ENCODE data around the gene OCSTAMP.

DNA sequence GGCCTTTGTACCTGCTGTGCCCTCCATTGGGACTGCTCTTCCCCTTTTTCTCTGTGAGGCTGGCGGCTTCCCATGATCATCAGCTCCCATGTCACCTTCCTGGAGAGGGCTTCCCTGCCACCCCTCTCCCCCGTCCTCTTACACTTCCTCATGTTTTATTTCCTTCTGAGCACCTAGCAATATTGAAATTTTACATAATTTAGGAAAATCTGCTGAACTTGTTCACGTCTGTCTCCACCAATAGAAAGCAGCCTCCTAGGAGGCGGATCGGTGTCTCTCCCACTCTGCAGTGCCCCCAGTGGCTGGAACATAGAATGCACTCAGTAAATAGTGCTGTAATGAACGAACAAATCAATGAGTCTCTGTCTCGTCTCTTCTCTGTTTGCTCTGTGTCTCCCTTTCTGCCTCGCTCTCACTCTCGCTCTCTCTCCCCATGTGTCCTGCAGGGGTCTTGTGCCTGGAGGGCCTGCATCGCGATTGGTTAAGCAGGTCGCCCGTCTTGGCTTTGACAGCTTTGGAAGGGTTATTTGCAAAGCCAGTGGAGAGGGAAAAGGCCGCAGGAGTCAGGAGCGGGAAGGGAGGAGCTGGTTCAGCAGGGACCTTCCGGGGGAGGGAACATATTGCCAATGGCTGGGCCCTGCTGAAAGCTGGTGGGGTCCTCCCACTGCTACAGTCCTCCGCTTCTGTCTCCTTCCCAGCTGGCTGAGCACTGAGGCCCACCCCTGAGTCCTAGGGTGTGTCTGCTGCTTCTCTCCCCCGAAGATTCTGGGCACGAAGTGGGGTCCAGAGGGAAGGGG is 12.1 kb upstream of the OCSTAMP start:
- TF ChIP-seq, protein P1, sequence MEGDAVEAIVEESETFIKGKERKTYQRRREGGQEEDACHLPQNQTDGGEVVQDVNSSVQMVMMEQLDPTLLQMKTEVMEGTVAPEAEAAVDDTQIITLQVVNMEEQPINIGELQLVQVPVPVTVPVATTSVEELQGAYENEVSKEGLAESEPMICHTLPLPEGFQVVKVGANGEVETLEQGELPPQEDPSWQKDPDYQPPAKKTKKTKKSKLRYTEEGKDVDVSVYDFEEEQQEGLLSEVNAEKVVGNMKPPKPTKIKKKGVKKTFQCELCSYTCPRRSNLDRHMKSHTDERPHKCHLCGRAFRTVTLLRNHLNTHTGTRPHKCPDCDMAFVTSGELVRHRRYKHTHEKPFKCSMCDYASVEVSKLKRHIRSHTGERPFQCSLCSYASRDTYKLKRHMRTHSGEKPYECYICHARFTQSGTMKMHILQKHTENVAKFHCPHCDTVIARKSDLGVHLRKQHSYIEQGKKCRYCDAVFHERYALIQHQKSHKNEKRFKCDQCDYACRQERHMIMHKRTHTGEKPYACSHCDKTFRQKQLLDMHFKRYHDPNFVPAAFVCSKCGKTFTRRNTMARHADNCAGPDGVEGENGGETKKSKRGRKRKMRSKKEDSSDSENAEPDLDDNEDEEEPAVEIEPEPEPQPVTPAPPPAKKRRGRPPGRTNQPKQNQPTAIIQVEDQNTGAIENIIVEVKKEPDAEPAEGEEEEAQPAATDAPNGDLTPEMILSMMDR (IDR thresholded peaks at IDR 0.05): peak; percentile 76 to 84 (median 80)
- no peak for TF ChIP-seq POLR2A (IDR thresholded peaks at IDR 0.05)
